Activated T-cell treated with anti-CD3 and anti-CD28 coated beads, Interleukin-2, amount 50 U/mL, for 72 hours (primary cell): ENCODE measurements around the gene COL4A1. TPM values are rescaled to one million over a fixed set of nuclear protein-coding genes. Genes with fewer than 3 reads are reported as not detected.

Experiments
- ATAC-seq, 2 donors: fragments of 150-1000 bp; cut with Tn5 transposase; replicated peaks in 1 of 2; 2 replicates each; pipeline ENCODE4 v1.10.0; 2021; ENCODE audit warnings: moderate library complexity in 2 of 2, mild to moderate bottlenecking in 1 of 2
- DNase-seq, 2 donors: peaks; one replicate each; pipeline ENCODE4 v3.0.0; 2021 to 2022; ENCODE audit warnings: mixed read lengths in 1 of 2
- H3K27ac Mint-ChIP-seq: one replicate; pipeline ENCODE4 v1.8.0; 2022; ENCODE audit warnings: mild to moderate bottlenecking, moderate library complexity, mixed read lengths
- H3K27me3 Mint-ChIP-seq: one replicate; pipeline ENCODE4 v1.8.0; 2022; ENCODE audit warnings: low read depth, mixed read lengths
- H3K36me3 Mint-ChIP-seq, 2 donors: one replicate each; pipeline ENCODE4 v1.8.0; 2022; ENCODE audit warnings: mixed read lengths in 2 of 2, mild to moderate bottlenecking in 1 of 2; ENCODE audit not compliant: insufficient read depth in 2 of 2
- H3K4me1 Mint-ChIP-seq: one replicate; pipeline ENCODE4 v1.8.0; 2022; ENCODE audit warnings: low read depth, mixed read lengths
- H3K4me3 Mint-ChIP-seq, 2 donors: one replicate each; pipeline ENCODE4 v1.8.0; 2022; ENCODE audit warnings: mild to moderate bottlenecking in 2 of 2, mixed read lengths in 2 of 2, moderate library complexity in 2 of 2
- H3K9me3 Mint-ChIP-seq, 2 donors: one replicate each; pipeline ENCODE4 v1.8.0; 2022; ENCODE audit warnings: mixed read lengths in 2 of 2
- total RNA-seq, 2 donors: library from RNA; stranded (reverse); gene quantifications; one replicate each; pipeline ENCODE4 v1.2.3, GENCODE V29; 2022

Gene COL4A1
- total RNA-seq, 2 donors from 2014 or later = 0.19 TPM; not detected in 1

DNA sequence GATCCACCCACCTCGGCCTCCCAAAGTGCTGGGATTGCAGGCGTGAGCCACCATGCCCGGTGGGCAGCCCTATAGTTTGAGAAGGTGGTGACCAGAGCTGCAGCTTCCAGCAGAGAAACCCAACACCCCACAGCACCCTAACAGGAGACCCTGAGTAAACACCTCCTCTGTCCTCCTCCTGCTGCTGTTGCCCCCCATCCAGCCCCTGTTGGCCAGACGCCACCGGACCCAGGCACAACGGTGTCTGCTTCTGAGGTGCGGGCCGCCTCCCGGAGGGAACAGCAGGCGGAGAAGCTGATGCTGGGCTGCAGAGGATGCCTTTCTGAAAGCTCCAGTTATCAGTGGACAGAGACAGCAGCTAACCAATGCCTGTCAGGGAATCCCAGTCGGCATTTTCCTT, 175.5 kb downstream of the COL4A1 start:
- no peak for DNase-seq
- Mint-ChIP-seq H3K27me3 (peaks cover 36% of the 10 kb centered on the region), H3K27ac (no peak overlapping the region), H3K36me3 (no peaks in the 10 kb centered on the region), H3K9me3 (no peaks in the 10 kb centered on the region), H3K4me1 (no peaks in the 10 kb centered on the region), H3K4me3 (no peak overlapping the region)
- ATAC-seq = no peak

DNA sequence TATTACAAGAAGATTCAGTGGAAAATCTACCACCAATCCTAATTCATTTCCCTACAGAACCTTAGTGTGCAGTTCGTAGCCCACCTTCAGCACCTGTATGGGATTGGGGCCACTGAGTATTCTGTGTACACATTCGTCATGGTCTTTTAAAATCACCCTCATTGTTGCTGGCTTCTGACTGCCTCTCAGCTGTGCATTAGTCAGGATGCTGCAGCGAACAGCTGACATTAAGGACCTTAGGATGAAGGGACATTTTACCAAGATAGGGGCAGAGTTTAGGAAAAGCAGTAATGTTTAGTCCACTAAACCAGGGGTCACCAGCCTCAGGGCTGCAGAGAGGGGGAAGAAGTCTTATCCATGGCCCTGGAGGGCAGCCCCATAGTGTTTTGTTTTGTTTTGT, 176.5 kb downstream of the COL4A1 start:
- Mint-ChIP-seq H3K27me3 (peaks cover 40% of the 10 kb centered on the region), H3K4me3 (no peak overlapping the region), H3K27ac (no peak overlapping the region), H3K4me1 (no peaks in the 10 kb centered on the region), H3K9me3 (no peaks in the 10 kb centered on the region), H3K36me3 (no peaks in the 10 kb centered on the region)
- DNase-seq (no peak), ATAC-seq (no peak)

DNA sequence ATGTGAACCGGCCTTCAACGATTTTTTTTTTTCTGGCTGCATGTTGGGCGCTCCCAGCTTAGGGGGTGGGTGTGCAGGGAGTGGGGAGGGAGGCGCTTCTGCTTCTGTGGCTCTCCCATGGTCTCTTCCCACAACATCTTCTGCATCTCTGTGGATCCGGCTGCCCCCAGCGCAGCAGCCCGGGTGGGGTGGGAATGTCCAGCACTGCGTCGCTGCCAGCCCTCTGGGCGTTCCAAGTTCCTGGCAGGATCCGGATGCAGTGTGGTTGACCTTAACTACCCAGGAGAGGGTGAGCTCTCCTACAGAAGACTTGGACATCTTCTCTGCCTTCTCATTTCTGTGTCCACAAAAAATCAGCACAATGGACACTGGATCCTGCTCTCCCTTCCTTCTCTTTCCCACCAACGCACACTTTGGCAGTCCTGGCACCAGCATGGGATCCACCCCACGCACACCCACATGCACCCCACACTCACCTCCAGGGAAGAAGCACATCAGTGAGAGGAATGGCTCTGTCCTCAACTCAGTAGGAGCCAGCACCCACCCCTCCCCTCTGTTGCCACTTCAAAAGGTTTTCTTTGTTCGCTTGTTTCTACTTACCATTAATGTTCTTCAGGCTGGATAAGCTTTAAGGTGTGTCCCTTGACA, 177.3 kb downstream of the COL4A1 start:
- no peaks in the 10 kb centered on the region for H3K36me3 Mint-ChIP-seq
- H3K27me3 Mint-ChIP-seq = peaks cover 48% of the 10 kb centered on the region
- H3K27ac Mint-ChIP-seq = no peak overlapping the region
- DNase-seq (no peak), ATAC-seq (no peak)
- H3K9me3 Mint-ChIP-seq = no peaks in the 10 kb centered on the region
- no peaks in the 10 kb centered on the region for H3K4me1 Mint-ChIP-seq
- H3K4me3 Mint-ChIP-seq = no peak overlapping the region

DNA sequence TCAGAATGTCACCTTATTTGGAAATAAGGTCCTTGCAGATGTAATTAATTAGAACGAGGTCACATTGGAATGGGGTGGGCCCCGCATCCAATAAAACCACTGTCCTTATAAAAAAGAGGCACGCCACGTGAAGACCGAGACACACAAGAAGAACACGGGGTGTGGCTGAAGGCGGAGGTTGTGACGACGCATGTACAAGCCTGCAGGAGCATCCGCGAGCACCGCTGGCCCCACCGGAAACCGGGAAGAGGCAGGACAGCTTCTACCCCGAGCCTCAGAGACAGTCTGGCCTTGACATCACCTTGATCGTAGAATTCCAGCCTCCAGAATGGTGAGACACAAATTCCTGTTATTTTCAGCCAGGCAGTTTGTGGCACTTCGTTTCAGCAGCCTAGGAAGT, 177.9 kb downstream of the COL4A1 start:
- Mint-ChIP-seq H3K27me3 (peaks cover 53% of the 10 kb centered on the region), H3K27ac (no peak overlapping the region), H3K36me3 (no peaks in the 10 kb centered on the region), H3K4me3 (no peak overlapping the region), H3K9me3 (no peaks in the 10 kb centered on the region), H3K4me1 (no peaks in the 10 kb centered on the region)
- DNase-seq (no peak), ATAC-seq (no peak)

DNA sequence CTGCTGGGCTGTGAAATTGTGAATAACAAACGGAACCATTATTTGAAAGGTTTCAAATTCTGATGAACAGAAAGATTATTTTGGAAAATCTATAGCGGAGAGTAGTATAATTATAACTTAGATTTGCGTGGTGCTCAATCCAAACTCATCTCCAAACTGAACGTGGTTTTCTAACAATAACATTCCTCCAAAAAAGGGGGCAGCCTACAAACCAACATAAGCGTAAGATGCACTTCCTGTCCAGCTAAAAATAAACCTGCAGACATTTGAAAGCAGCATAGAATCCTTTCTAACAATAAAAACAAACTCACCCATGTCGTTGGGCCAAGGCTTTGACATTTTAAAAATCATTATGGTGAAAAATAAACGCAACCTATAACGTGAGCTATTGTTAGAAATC, 178.4 kb downstream of the COL4A1 start:
- Mint-ChIP-seq H3K36me3 (no peaks in the 10 kb centered on the region), H3K9me3 (no peaks in the 10 kb centered on the region), H3K27me3 (peaks cover 54% of the 10 kb centered on the region), H3K4me1 (no peaks in the 10 kb centered on the region), H3K27ac (no peak overlapping the region), H3K4me3 (no peak overlapping the region)
- DNase-seq = no peak
- ATAC-seq = no peak

DNA sequence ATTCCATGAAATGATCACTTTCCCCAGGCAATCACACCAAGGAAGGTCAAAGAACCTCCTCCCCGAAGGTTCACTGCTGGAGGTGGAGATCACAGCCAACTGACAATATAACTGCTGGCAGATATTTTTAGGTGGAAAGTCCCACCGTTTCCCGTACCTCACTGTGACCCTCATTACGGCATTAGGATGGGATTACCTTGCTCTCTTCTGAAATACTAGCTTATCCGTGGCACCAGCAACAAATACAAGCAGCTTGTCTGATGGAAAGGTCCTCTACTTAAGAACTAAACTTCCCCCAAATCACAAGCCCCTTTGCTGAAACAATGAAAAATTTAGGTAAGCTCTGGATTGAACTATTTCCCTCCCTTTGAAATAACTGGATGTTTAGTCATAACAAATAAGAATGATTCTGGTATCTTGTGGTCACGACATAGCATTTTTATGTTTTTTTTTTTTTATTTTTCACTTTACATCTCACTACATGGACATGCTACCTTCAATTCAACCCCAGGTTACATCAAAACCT, 178.9 kb downstream of the COL4A1 start:
- H3K27me3 Mint-ChIP-seq = peaks cover 49% of the 10 kb centered on the region
- H3K4me3 Mint-ChIP-seq = no peak overlapping the region
- H3K9me3 Mint-ChIP-seq = no peaks in the 10 kb centered on the region
- no peaks in the 10 kb centered on the region for H3K4me1 Mint-ChIP-seq
- H3K36me3 Mint-ChIP-seq = no peaks in the 10 kb centered on the region
- ATAC-seq (no peak), DNase-seq (no peak)
- H3K27ac Mint-ChIP-seq = no peak overlapping the region

DNA sequence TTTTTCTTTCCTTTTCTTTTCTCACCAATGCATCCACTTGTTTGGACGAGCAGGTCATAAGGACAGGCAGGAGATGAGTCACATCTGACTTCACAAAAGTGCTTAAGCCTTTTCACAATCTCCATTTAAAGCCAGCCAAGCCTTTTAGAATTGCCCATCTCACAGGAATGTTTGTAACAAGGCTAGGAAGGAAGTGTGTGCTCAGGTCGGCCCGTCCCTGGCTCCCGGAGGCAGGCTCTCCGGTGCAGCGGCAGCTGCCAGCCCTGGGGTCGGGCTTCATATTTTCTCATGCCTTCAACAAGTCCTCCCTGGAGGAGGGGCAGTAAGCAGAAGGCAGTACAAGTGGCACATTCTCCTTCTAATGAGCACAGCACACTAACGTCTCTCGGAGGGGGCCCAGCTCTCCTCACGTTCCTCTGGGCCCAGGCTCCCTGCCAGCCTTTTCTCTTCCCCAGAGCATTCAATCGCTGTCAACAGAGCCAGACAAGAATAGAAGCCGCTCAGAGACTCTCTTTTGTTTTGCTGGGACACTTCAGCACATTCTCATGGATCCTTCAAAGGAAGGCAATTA, 180.5 kb downstream of the COL4A1 start:
- no peak overlapping the region for H3K27ac Mint-ChIP-seq
- no peaks in the 10 kb centered on the region for H3K36me3 Mint-ChIP-seq
- H3K27me3 Mint-ChIP-seq = peaks cover 55% of the 10 kb centered on the region
- ATAC-seq (no peak), DNase-seq (no peak)
- no peaks in the 10 kb centered on the region for H3K9me3 Mint-ChIP-seq
- no peak overlapping the region for H3K4me3 Mint-ChIP-seq
- H3K4me1 Mint-ChIP-seq = no peaks in the 10 kb centered on the region

DNA sequence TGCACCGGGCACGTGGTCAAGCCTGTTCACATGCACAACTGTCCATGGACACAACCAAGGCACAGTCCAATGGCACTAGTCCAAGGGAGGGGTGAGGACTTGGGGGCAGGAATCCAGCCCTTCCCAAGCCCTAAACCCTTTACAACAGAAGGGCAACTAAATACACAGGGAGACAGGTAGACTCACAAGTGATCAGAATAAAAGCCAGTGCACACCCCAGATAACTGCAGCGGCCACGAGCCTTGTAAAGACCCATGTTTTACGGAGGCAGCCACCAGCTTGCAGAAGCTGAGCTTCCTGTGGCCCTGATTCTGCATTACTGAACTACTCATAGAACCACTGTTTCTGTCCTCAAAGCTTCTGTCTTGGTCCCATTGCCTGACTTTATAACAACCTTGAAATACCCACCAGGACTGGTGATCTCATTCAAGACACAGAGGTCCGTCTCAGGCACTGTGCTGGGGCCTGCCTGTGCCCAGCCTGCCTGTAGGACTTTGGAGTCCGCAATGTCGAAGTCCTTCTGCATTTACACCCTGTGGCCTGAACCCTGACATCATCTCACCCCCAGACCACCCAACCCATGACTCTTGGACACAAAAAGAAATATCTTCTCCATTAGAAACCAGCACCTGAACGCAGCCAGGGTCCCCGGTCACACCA, 181.2 kb downstream of the COL4A1 start:
- no peaks in the 10 kb centered on the region for H3K36me3 Mint-ChIP-seq
- DNase-seq (no peak), ATAC-seq (no peak)
- no peak overlapping the region for H3K27ac Mint-ChIP-seq
- no peaks in the 10 kb centered on the region for H3K4me1 Mint-ChIP-seq
- H3K27me3 Mint-ChIP-seq = peaks cover 55% of the 10 kb centered on the region
- H3K9me3 Mint-ChIP-seq = no peaks in the 10 kb centered on the region
- no peak overlapping the region for H3K4me3 Mint-ChIP-seq

DNA sequence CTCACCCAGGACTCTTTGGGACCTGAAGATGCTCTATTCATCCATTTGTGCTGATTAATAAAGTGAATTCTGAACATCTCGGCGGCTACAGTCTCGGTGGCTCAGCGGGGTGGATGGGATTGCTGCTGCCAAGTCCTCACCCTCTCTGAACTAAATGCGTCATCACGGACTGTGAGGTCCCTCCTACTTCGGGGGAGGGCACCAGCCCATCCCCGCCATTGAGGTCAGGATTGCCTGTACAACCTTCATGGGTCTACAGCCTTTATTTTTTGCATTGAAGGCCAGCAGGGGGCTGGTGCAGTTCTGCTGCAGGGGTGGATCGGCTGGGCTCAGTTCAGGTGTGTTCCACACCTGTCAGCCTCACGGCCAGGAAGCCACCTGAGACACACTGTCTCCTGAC, 181.8 kb downstream of the COL4A1 start:
- Mint-ChIP-seq H3K36me3 (no peaks in the 10 kb centered on the region), H3K4me1 (no peaks in the 10 kb centered on the region), H3K9me3 (no peaks in the 10 kb centered on the region), H3K27ac (no peak overlapping the region), H3K4me3 (no peak overlapping the region), H3K27me3 (peaks cover 51% of the 10 kb centered on the region)
- no peak for DNase-seq
- ATAC-seq = no peak

DNA sequence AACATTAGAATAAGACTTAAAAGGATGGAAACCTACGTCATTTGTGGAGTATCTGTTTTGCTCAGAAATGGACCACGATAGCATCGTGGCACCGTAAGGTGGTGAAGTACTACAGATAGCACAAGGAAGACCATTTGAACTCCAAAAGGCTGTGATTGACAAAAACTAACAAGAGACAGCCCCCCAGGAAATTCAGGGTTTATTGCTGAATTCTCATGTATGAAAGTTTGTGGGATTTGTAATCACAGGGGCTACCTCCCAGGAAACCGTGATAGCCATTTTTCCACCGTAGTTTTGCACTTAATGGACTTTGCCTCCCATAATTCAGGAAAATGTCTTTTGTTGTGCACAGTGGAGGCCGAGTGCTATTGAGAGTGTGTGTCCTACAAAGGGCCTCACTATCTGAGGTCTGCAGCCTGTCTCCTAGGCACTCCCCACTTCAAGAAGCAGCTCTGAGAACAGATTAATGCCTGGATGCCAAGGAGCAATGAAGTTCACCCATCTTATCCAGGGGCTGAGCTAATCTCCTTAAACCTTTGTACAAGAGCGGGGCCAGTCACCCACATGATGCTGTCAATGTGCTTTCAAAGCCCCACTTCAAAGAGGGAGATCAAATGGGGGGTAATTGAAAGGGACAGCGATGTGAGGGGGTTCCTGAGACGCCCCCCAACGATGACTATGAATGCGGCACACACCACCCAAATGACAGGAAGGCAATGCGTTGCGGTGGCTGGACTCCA, 182.6 kb downstream of the COL4A1 start:
- H3K27ac Mint-ChIP-seq = no peak overlapping the region
- DNase-seq (no peak), ATAC-seq (no peak)
- no peaks in the 10 kb centered on the region for H3K9me3 Mint-ChIP-seq
- H3K4me1 Mint-ChIP-seq = no peaks in the 10 kb centered on the region
- H3K27me3 Mint-ChIP-seq = peaks cover 51% of the 10 kb centered on the region
- no peaks in the 10 kb centered on the region for H3K36me3 Mint-ChIP-seq
- H3K4me3 Mint-ChIP-seq = no peak overlapping the region

DNA sequence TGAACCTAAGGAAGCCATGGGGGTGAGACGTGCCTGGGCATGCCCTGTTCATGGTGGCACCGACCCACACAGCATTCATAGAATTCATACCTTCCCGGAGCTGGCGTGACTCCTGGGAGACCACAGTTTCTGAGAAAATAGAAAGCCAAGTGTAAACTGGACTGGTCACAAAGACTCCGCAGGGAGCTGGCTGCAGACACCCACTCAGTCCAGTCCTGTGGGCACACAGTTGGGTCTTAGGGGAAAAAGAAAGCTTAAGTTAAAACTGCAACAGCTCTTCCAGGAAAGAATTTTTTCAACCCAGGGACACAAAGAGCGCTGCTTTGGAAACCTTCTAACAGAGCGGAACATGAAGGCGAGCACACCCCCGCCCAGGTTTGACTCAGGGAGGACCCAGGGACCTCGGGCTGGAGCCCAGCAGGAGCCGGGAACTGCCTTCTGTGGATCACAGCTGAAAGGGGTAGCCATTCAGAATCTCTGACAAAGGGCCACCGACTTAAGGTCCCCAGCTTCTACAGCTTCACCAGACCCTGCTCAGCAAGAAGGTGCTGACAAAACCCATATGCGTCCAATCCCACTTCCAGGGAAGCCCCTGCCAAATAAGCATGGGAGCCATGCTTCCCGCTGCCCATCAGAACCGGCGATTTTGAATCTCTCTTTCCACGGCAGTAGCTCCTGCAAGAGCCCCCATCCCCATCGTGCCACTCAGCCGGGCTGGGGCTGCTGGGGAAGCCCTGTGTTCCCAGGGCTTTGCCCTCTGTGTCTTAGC, 183.7 kb downstream of the COL4A1 start:
- Mint-ChIP-seq H3K9me3 (no peaks in the 10 kb centered on the region), H3K36me3 (no peaks in the 10 kb centered on the region), H3K27ac (no peak overlapping the region), H3K4me1 (no peaks in the 10 kb centered on the region), H3K4me3 (no peak overlapping the region), H3K27me3 (peaks cover 51% of the 10 kb centered on the region)
- DNase-seq (no peak), ATAC-seq (no peak)

DNA sequence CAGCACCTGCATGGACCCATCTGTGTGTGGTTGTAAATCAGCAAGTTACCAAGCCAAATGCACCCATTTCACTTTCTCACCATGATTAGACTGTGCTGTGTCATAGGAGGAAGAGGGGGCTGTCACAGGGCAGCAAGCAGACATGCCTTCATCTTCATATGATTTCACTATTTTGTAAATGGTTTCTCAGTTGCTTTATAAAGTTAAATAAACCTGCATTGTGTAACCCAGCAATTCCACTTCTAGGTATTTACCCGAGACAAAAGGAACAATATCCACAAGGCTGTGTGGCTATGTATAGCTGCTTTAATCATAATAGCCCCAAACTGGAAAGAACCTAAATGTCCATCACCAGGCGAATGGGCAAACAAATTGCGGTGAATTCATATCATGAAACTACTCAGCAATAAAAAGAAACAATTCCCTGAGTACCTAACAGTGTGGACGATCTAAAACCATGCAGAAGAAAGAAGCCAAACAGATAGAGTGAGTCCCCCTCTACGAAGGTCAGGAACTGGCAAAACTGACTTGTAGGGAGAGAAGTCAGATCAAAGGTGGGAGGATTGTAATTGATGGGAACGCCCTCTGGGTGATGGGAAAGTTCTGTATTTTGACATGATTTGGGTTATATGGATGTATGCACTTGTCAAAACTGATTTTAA, 185.4 kb downstream of the COL4A1 start:
- no peak overlapping the region for H3K27ac Mint-ChIP-seq
- H3K4me3 Mint-ChIP-seq = no peak overlapping the region
- no peak for ATAC-seq
- H3K9me3 Mint-ChIP-seq = no peaks in the 10 kb centered on the region
- DNase-seq = no peak
- peaks cover 36% of the 10 kb centered on the region for H3K27me3 Mint-ChIP-seq
- H3K4me1 Mint-ChIP-seq = no peaks in the 10 kb centered on the region
- H3K36me3 Mint-ChIP-seq = no peaks in the 10 kb centered on the region
